Ishikawa (cell line): ENCODE measurements around the gene CIITA.

Source experiments
- CEBPB ChIP-seq: IDR thresholded peaks from 2 replicates; pipeline ENCODE4 v1.6.1; 2012
- CREB1 ChIP-seq: IDR thresholded peaks from 2 replicates; pipeline ENCODE4 v1.6.1; 2012; ENCODE audit warnings: low read depth
- EGR1 ChIP-seq: IDR thresholded peaks from 2 replicates; pipeline ENCODE4 v1.6.1; 2012
- EP300 ChIP-seq: IDR thresholded peaks from 2 replicates; pipeline ENCODE4 v1.6.1; 2012; ENCODE audit warnings: borderline replicate concordance
- FOXM1 ChIP-seq: IDR thresholded peaks from 2 replicates; pipeline ENCODE4 v1.6.1; 2012; ENCODE audit warnings: low read depth, borderline replicate concordance
- NFIC ChIP-seq: IDR thresholded peaks from 2 replicates; pipeline ENCODE4 v1.6.1; 2012
- RAD21 ChIP-seq: IDR thresholded peaks from 2 replicates; pipeline ENCODE4 v1.6.1; 2012; ENCODE audit warnings: low read depth
- TAF1 ChIP-seq: IDR thresholded peaks from 2 replicates; pipeline ENCODE4 v1.6.1; 2012; ENCODE audit warnings: low read depth, mild to moderate bottlenecking
- TCF12 ChIP-seq: IDR thresholded peaks from 2 replicates; pipeline ENCODE4 v1.6.1; 2012; ENCODE audit warnings: low read depth
- TEAD4 ChIP-seq: IDR thresholded peaks from 2 replicates; pipeline ENCODE4 v1.6.1; 2012
- YY1 ChIP-seq: IDR thresholded peaks from 2 replicates; pipeline ENCODE4 v1.6.1; 2012; ENCODE audit warnings: low read depth
- ZBTB7A ChIP-seq: IDR thresholded peaks from 2 replicates; pipeline ENCODE4 v1.6.1; 2012; ENCODE audit warnings: low read depth
- TF ChIP-seq, protein P1 (sequence below): IDR thresholded peaks from 2 replicates; pipeline ENCODE4 v1.6.1; 2012
- TF ChIP-seq, protein P2 (sequence below): IDR thresholded peaks from 2 replicates; pipeline ENCODE4 v1.6.1; 2012; ENCODE audit warnings: low read depth, mild to moderate bottlenecking
- TF ChIP-seq, protein P3 (sequence below): IDR thresholded peaks from 2 replicates; pipeline ENCODE4 v1.6.1; 2012

Gene CIITA

DNA sequence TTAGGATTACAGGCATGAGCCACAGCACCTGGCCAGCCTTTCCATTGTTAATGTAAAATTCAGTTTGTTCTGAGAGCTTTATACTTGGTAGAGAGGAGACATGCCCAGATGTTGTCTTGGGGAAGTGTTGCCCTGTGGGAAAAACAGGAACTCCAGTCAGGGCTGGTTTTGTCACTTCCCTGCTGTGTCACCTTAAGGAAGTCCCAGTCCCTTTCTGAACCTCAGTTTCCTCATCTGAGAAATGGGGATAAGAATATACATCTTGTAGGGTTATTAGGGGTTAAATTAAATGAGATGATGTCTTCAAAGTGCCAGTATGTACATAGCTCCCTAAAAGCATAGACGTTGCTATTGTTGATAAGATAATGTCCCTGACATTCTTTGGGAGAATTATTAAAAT lies 92.6 kb downstream of the CIITA start:
- TF ChIP-seq FOXM1: no peak
- no peak for TF ChIP-seq EGR1
- TF ChIP-seq, protein P1, sequence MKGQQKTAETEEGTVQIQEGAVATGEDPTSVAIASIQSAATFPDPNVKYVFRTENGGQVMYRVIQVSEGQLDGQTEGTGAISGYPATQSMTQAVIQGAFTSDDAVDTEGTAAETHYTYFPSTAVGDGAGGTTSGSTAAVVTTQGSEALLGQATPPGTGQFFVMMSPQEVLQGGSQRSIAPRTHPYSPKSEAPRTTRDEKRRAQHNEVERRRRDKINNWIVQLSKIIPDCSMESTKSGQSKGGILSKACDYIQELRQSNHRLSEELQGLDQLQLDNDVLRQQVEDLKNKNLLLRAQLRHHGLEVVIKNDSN: no peak
- TF ChIP-seq NFIC: no peak
- TF ChIP-seq, protein P2, sequence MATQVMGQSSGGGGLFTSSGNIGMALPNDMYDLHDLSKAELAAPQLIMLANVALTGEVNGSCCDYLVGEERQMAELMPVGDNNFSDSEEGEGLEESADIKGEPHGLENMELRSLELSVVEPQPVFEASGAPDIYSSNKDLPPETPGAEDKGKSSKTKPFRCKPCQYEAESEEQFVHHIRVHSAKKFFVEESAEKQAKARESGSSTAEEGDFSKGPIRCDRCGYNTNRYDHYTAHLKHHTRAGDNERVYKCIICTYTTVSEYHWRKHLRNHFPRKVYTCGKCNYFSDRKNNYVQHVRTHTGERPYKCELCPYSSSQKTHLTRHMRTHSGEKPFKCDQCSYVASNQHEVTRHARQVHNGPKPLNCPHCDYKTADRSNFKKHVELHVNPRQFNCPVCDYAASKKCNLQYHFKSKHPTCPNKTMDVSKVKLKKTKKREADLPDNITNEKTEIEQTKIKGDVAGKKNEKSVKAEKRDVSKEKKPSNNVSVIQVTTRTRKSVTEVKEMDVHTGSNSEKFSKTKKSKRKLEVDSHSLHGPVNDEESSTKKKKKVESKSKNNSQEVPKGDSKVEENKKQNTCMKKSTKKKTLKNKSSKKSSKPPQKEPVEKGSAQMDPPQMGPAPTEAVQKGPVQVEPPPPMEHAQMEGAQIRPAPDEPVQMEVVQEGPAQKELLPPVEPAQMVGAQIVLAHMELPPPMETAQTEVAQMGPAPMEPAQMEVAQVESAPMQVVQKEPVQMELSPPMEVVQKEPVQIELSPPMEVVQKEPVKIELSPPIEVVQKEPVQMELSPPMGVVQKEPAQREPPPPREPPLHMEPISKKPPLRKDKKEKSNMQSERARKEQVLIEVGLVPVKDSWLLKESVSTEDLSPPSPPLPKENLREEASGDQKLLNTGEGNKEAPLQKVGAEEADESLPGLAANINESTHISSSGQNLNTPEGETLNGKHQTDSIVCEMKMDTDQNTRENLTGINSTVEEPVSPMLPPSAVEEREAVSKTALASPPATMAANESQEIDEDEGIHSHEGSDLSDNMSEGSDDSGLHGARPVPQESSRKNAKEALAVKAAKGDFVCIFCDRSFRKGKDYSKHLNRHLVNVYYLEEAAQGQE: no peak
- no peak for TF ChIP-seq TCF12
- TF ChIP-seq EP300: no peak
- TF ChIP-seq RAD21: no peak
- no peak for TF ChIP-seq TAF1
- TF ChIP-seq TEAD4: no peak
- TF ChIP-seq, protein P3, sequence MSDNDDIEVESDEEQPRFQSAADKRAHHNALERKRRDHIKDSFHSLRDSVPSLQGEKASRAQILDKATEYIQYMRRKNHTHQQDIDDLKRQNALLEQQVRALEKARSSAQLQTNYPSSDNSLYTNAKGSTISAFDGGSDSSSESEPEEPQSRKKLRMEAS: no peak

DNA sequence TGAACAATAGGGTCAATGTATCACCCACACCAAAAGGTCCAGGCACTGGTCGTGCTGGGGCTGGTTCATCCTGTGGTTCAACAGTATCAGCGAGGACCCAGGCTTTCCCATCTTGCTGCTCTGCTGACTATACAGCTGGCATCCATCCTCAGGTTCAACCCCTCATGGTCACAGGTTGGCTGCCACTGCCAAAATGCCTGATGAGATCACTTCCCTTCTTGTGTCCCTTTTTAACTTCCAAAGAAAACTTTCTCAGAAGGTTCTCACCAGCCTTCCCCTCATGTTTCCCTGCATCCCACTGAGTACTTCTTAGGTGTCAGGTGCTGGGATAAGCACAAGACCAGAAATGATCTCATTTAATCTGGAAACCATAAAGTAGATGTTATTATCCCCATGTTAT lies 93.1 kb downstream of the CIITA start:
- TF ChIP-seq CREB1: no peak
- TF ChIP-seq, protein P2: no peak
- no peak for TF ChIP-seq TAF1
- TF ChIP-seq EGR1: no peak
- no peak for TF ChIP-seq FOXM1
- no peak for TF ChIP-seq ZBTB7A
- TF ChIP-seq RAD21: no peak
- no peak for TF ChIP-seq TCF12
- no peak for TF ChIP-seq TEAD4
- TF ChIP-seq CEBPB: no peak
- TF ChIP-seq, protein P3: no peak

DNA sequence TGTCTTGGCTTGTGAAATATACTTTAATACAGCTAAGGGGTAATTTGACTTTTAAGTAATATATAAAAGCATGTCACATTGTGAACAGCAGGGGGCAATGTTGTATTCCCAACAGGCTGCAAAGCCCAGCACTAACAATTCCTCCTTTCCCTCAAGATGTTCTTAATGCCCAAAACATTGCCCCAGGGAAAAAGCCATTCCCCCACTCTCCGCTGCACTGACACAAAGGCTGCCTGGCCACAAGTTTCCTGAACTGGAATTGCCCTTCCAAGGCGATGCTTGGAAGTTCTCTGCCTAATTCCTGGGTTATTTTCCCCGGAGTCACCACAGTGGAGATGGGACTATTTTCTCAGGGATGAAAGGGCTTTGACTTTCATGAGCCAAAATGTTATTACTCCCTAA lies 94.6 kb downstream of the CIITA start:
- TF ChIP-seq RAD21 (peak; percentile 76), TCF12 (no peak)

DNA sequence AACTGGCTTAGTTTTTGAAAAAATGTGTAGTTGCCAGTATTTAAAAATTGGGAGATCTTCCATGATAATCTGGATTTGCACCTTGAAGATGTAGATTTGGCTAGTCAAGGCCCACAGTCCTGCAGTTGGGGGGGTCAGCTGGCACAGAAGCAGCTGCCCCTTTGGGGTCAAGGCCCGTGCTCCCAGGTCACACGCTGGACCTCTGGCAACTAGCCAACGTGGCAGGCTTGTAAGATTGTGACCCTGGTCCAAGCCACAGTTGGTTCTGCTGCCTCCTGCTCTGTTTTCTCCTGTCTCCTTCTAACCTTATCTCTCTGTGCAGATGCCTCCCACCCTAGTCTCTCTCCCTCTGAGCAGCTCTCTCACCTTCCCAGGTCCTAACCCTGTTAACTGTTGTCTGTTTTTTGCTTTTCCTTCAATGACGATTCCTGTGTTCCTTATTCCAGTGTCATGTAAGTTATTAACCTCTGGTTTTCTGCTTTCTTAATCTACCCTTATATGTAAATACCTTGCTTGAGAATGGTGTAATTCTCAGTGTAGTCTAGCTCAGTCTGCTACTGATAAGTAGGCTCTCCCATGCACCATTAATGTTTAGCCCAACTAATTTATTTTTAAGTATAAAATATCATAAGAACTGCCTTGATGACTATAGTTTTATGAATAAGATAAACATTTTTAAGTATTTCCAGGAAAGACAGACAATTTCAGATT lies 95.3 kb downstream of the CIITA start:
- TF ChIP-seq FOXM1 (no peak), EGR1 (no peak), EP300 (no peak), NFIC (no peak), TAF1 (no peak), RAD21 (no peak), ZBTB7A (no peak), YY1 (no peak), CEBPB (no peak), TCF12 (no peak), CREB1 (no peak)
- TF ChIP-seq, protein P3: no peak

DNA sequence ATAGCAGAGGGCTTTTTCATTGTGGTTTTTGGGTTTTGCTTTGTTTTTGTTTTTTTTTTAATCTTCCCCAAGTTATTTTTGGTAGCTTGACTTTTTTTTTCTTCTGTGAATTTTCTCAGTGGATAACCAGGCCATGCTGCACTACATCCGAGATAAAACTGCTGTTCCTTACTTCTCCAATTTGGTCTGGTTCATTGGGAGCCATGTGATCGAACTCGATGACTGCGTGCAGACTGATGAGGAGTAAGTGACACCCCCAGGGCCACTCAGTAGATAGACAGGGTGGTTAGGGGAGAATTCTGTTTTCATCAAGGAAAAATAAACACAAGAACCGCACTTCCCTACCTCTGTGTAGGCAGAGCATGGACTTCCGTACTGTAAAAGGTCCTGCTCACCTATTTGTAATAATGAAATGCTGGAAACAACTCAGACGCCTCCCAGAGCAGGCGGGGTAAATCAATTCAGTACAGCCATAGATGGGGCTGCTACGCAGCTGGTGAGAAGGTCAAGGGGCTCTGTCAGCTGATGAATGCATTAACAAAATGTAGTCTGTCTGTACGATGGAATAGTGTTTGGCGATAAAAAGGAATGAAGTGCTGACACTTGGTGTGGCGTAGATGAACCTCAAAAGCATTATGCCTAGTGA lies 95.9 kb downstream of the CIITA start:
- no peak for TF ChIP-seq NFIC
- no peak for TF ChIP-seq EGR1
- TF ChIP-seq ZBTB7A: no peak
- TF ChIP-seq CREB1: no peak

DNA sequence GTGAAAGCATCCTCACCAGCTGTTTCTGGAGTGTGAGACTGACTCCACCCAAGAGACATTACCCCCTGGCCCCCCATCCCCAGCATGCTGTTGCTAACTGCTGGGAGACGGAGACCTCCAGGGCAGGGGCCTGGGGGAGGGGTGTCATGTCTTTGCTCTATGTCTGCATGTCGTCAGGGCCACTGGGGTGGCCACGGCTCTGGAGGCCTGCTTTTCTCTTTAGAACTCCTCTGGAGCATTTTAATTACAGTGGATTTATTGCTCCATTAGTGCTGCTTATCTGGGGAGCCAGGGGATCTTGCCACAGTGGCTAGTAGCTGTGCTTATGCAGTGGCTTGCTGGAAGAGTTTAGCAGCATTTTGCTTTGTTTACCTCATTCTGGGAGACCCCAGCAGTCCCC lies 99.6 kb downstream of the CIITA start:
- TF ChIP-seq FOXM1: no peak
- no peak for TF ChIP-seq TEAD4
